T-cell (primary cell): ENCODE data around the gene TCF7L2. TPM values are rescaled to one million over a fixed set of nuclear protein-coding genes. Genes with fewer than 3 reads are reported as not detected.

Source experiments
- ATAC-seq, 4 experiments: fragments of 200-7000 bp in 3 of 4; fragments of 150-1000 bp in 1 of 4; cut with Tn5 transposase; replicated peaks in 1 of 4; 1 replicate in 3 of 4; 2 replicates in 1 of 4; pipeline ENCODE4 v1.10.0; 2021; ENCODE audit warnings: moderate library complexity in 3 of 4, mild to moderate bottlenecking in 2 of 4, moderate number of reproducible peaks in 1 of 4
- CTCF ChIA-PET, 2 donors: fragments of 300-600 bp; sonication (Branson Sonifier 250); formaldehyde crosslinking; loops; one replicate each; lab custom pipeline; 2022; ENCODE audit warnings: antibody characterized with exemption in 2 of 2; lab: Charles Lee
- POLR2A ChIA-PET, 2 donors: fragments of 300-600 bp; sonication (Branson Sonifier 250); formaldehyde crosslinking; loops; one replicate each; lab custom pipeline; 2022; ENCODE audit warnings: antibody characterized with exemption in 2 of 2; lab: Charles Lee
- DNase-seq, 35 experiments: peaks; one replicate each; pipeline versions ENCODE4 v3.0.0 to v3.0.0-alpha.2; 2013 to 2023
- H3K27ac ChIP-seq: one replicate; pipeline ENCODE4 v1.5.1; 2013; ENCODE audit warnings: low read length
- H3K27me3 ChIP-seq, 2 experiments: replicated peaks in 1 of 2; 1 replicate in 1 of 2; 2 replicates in 1 of 2; pipeline versions ENCODE4 v1.6.1 to v1.7.0; 2013; ENCODE audit warnings: low read length in 1 of 2, mixed read lengths in 1 of 2; ENCODE audit not compliant: control insufficient read depth in 2 of 2, insufficient read depth in 2 of 2; ENCODE audit errors: extremely low read depth in 1 of 2
- H3K36me3 ChIP-seq, 2 donors: 1 replicate in 1 of 2; 2 replicates in 1 of 2; pipeline versions ENCODE4 v1.6.1 to v1.7.0; 2013; ENCODE audit warnings: low read length in 1 of 2; ENCODE audit not compliant: control insufficient read depth in 2 of 2, insufficient read depth in 1 of 2; ENCODE audit errors: extremely low read depth in 1 of 2
- H3K4me1 ChIP-seq, 2 experiments: 1 replicate in 1 of 2; 2 replicates in 1 of 2; pipeline versions ENCODE4 v1.6.1 to v1.7.0; 2013; ENCODE audit warnings: low read length in 2 of 2, mixed read lengths in 1 of 2; ENCODE audit not compliant: insufficient read depth in 2 of 2, control insufficient read depth in 1 of 2; ENCODE audit errors: extremely low read depth in 1 of 2
- H3K4me3 ChIP-seq, 2 donors: 1 replicate in 1 of 2; 2 replicates in 1 of 2; pipeline versions ENCODE4 v1.5.1 to v1.7.0; 2013; ENCODE audit warnings: mild to moderate bottlenecking in 2 of 2, low read length in 1 of 2, moderate library complexity in 1 of 2; ENCODE audit not compliant: control insufficient read depth in 1 of 2; ENCODE audit errors: extremely low read depth in 1 of 2
- H3K9me3 ChIP-seq: 2 replicates; pipeline ENCODE4 v1.7.0; 2013
- H3K27ac Mint-ChIP-seq, 2 donors: one replicate each; pipeline ENCODE4 v1.8.0; 2020 to 2021; ENCODE audit warnings: mild to moderate bottlenecking in 2 of 2, mixed read lengths in 2 of 2
- H3K27me3 Mint-ChIP-seq, 2 donors: one replicate each; pipeline ENCODE4 v1.8.0; 2021 to 2022; ENCODE audit warnings: mixed read lengths in 2 of 2
- H3K36me3 Mint-ChIP-seq: one replicate; pipeline ENCODE4 v1.8.0; 2021; ENCODE audit warnings: mixed read lengths
- H3K4me1 Mint-ChIP-seq, 3 donors: one replicate each; pipeline ENCODE4 v1.8.0; 2020 to 2022; ENCODE audit warnings: mixed read lengths in 3 of 3, mild to moderate bottlenecking in 1 of 3
- H3K4me3 Mint-ChIP-seq, 3 donors: one replicate each; pipeline ENCODE4 v1.8.0; 2020 to 2022; ENCODE audit warnings: mild to moderate bottlenecking in 3 of 3, mixed read lengths in 3 of 3, moderate library complexity in 3 of 3
- H3K9me3 Mint-ChIP-seq, 3 donors: one replicate each; pipeline ENCODE4 v1.8.0; 2020 to 2022; ENCODE audit warnings: mixed read lengths in 3 of 3
- WGBS: methylation state at CpG from one replicate; pipeline ENCODE4 v1.1.5; 2013; ENCODE audit warnings: missing lambda C conversion rate; ENCODE audit not compliant: insufficient coverage; 5-methylcytosine and 5-hydroxymethylcytosine counted together
- total RNA-seq, 35 experiments: library from RNA in 6 of 35; stranded (reverse) in 6 of 35; fragments of 120-200 nt in 1 of 35; gene quantifications; one replicate each; pipeline versions ENCODE4 v1.2.1 to v1.2.4 and lab custom pipeline; 2013 to 2026

Gene TCF7L2
- total RNA-seq, 5 donors from 2014 or later (not counting 1 experiment from before 2014, with no cell fraction given), result 2.6 to 6.2 (median 3.3) TPM

- peaks cover 6% of the 10 kb centered on the region for H3K36me3 Mint-ChIP-seq
- no peak overlapping the region for H3K27ac Mint-ChIP-seq
- WGBS, result no CpG with 5 or more reads among the region's 4 CpGs
- DNase-seq (no peak), ATAC-seq (no peak)
- Histone ChIP-seq H3K4me3 (no peak overlapping the region), H3K36me3 (no peaks in the 10 kb centered on the region), H3K4me1 (peaks cover 15 to 25% of the 10 kb centered on the region in 2 experiments), H3K9me3 (no peaks in the 10 kb centered on the region), H3K27me3 (no peaks in the 10 kb centered on the region), H3K27ac (no peak overlapping the region)
- H3K27me3 Mint-ChIP-seq, result peaks cover 4 to 6% of the 10 kb centered on the region in 2 donors
- peaks cover 0 to 5% (median 0%) of the 10 kb centered on the region in 3 donors for H3K9me3 Mint-ChIP-seq
- POLR2A ChIA-PET, result no interaction called here
- H3K4me3 Mint-ChIP-seq, result no peak overlapping the region
- peaks cover 23 to 31% (median 24%) of the 10 kb centered on the region in 3 donors for H3K4me1 Mint-ChIP-seq
- CTCF ChIA-PET, result no interaction called here
These were observed 97.1 kb downstream of the TCF7L2 start for GRCh38 chr10:113047151-113047550.

GRCh38 chr10:113047605-113047962, 97.5 kb downstream of the TCF7L2 start:
- peaks cover 3% of the 10 kb centered on the region for H3K36me3 Mint-ChIP-seq
- H3K36me3 ChIP-seq, result no peaks in the 10 kb centered on the region
- 95% methylated on average over 4 of the region's 5 CpGs for WGBS
- CTCF ChIA-PET, result interaction anchor here in 1 of 2 donors (0.5 kb wide), 1 partner anchor 731 kb away, joined by 3 read pairs; no protein-coding TSS in a partner anchor
- H3K4me3 ChIP-seq, result no peak overlapping the region
- no peaks in the 10 kb centered on the region for H3K9me3 ChIP-seq
- POLR2A ChIA-PET, result no interaction called here
- no peak overlapping the region for H3K4me3 Mint-ChIP-seq
- peaks cover 0 to 5% (median 0%) of the 10 kb centered on the region in 3 donors for H3K9me3 Mint-ChIP-seq
- ATAC-seq (no peak), DNase-seq (no peak)
- H3K4me1 ChIP-seq, result peaks cover 15 to 28% of the 10 kb centered on the region in 2 experiments
- no peak overlapping the region for H3K27ac Mint-ChIP-seq
- no peak overlapping the region for H3K27ac ChIP-seq
- no peaks in the 10 kb centered on the region for H3K27me3 ChIP-seq
- H3K4me1 Mint-ChIP-seq, result peaks cover 24 to 33% (median 24%) of the 10 kb centered on the region in 3 donors
- H3K27me3 Mint-ChIP-seq, result peaks cover 4 to 7% of the 10 kb centered on the region in 2 donors

- Mint-ChIP-seq H3K36me3 (peaks cover 3% of the 10 kb centered on the region), H3K4me3 (no peak overlapping the region), H3K4me1 (peaks cover 24 to 33% (median 26%) of the 10 kb centered on the region in 3 donors), H3K27ac (no peak overlapping the region), H3K9me3 (peaks cover 0 to 5% (median 0%) of the 10 kb centered on the region in 3 donors), H3K27me3 (peaks cover 4 to 10% of the 10 kb centered on the region in 2 donors)
- no peak for ATAC-seq
- Histone ChIP-seq H3K27ac (no peak overlapping the region), H3K9me3 (no peaks in the 10 kb centered on the region), H3K4me3 (no peak overlapping the region), H3K27me3 (no peaks in the 10 kb centered on the region), H3K4me1 (peaks cover 15 to 28% of the 10 kb centered on the region in 2 experiments), H3K36me3 (no peaks in the 10 kb centered on the region)
- no peak for DNase-seq
- POLR2A ChIA-PET, result interaction anchor here in 1 of 2 donors (0.5 kb wide), 1 partner anchor 900 kb away, joined by 9 read pairs; no protein-coding TSS in a partner anchor
- CTCF ChIA-PET, result interaction anchor here in 1 of 2 donors (0.5 kb wide), 1 partner anchor 731 kb away, joined by 3 read pairs; no protein-coding TSS in a partner anchor
- WGBS, result 91% methylated on average over 4 of the region's 13 CpGs
These were observed 98.1 kb downstream of the TCF7L2 start for GRCh38 chr10:113047963-113048781.

DNA sequence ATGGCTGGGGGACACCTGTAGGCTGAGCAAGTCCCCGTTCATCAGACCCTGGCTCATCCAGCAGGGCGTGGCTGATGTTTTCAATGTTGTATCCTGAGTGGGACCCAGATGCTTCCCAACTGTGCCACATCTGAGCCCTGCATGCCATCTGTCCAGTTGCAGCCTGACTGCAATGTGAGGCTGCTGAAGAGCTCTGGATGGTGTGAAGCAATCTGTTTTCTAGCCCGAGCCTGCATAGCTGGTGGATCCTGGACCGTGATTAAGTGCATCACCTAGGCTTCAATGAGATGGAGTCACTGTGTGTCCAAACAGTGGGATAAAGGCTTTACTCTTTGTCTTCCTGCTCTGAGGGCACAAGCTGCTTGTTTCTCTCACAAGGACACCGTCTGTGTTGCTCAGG, 99.8 kb downstream of the TCF7L2 start:
- H3K27me3 ChIP-seq, result no peaks in the 10 kb centered on the region
- ChIA-PET CTCF (no interaction called here), POLR2A (no interaction called here)
- ATAC-seq (no peak), DNase-seq (no peak)
- no peak overlapping the region for H3K27ac ChIP-seq
- peaks cover 0 to 1% (median 0%) of the 10 kb centered on the region in 3 donors for H3K9me3 Mint-ChIP-seq
- H3K4me1 ChIP-seq, result peaks cover 15 to 28% of the 10 kb centered on the region in 2 experiments
- H3K4me1 Mint-ChIP-seq, result peaks cover 24 to 33% (median 26%) of the 10 kb centered on the region in 3 donors
- no peaks in the 10 kb centered on the region for H3K9me3 ChIP-seq
- peaks cover 0 to 10% of the 10 kb centered on the region in 2 donors for H3K27me3 Mint-ChIP-seq
- peaks cover 3% of the 10 kb centered on the region for H3K36me3 Mint-ChIP-seq
- 90% methylated on average over 5 of the region's 5 CpGs for WGBS
- no peak overlapping the region for H3K4me3 Mint-ChIP-seq
- no peak overlapping the region for H3K4me3 ChIP-seq
- no peak overlapping the region for H3K27ac Mint-ChIP-seq
- H3K36me3 ChIP-seq, result no peaks in the 10 kb centered on the region

DNA sequence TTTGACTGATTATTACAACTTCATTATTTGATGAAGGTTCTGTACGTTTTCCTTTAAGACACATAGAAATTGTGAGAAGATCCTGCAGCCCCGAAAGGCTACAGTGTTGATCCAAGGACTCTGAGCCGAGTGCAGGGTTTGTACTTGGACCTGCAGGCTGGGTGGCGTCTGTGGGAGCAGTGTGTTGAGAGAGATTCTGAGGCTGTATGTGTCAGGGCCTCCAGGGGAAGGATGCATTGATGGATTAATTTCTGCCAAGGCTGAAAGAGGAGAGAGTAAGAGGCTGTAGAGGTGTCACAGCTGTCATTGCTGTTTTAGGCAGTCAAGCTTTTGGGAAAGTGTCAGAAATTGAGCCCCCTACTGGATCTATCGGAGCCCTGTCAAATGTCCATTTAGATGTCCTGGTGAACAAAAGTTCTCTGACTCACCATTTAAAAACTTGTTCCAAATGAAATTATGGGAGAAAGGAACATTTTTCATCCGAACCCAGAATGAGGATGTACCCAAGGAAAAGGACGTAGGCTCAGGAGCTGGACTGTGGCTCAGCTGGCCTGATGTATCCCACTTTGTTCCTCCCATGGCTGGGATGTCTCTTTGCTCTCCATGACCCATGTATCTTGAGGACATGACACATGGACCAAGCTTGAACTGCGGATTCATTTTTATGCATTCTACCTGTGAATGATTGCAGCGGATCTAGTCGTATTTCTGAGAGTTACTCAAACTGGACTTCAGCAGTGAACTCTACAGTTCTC, 102.2 kb downstream of the TCF7L2 start:
- Mint-ChIP-seq H3K4me3 (no peak overlapping the region), H3K4me1 (peaks cover 24 to 33% (median 26%) of the 10 kb centered on the region in 3 donors), H3K36me3 (peaks cover 3% of the 10 kb centered on the region), H3K9me3 (no peaks in the 10 kb centered on the region), H3K27ac (no peak overlapping the region), H3K27me3 (peaks cover 0 to 10% of the 10 kb centered on the region in 2 donors)
- no peak overlapping the region for H3K4me3 ChIP-seq
- H3K9me3 ChIP-seq, result no peaks in the 10 kb centered on the region
- H3K4me1 ChIP-seq, result peaks cover 15 to 28% of the 10 kb centered on the region in 2 experiments
- no peak for ATAC-seq
- ChIA-PET CTCF (no interaction called here), POLR2A (no interaction called here)
- 93% methylated on average over 6 of the region's 10 CpGs for WGBS
- no peak for DNase-seq
- H3K27me3 ChIP-seq, result no peaks in the 10 kb centered on the region
- no peak overlapping the region for H3K27ac ChIP-seq
- peaks cover 0 to 2% of the 10 kb centered on the region in 2 donors for H3K36me3 ChIP-seq

DNA sequence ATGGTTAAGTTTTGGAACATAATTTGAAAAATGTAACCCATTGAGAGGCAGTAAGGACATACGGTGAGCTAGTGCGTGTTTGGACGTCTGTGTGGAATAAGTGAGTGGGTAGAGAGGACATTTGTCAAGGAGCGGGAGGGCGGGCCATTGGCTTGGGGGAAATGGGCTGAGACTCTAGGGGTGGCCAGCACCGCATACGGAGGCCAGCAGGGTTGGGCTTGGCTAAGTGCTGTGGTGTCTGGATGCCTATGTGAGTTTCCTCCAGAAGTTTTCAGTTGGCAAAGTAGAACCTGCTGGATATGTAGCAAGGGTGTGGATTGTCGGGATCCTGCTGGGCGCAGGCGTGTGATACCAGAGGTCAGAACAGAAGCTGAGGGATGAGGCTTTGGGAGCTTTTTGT, 103.0 kb downstream of the TCF7L2 start:
- ChIA-PET POLR2A (no interaction called here), CTCF (interaction anchor here in 1 of 2 donors (0.6 kb wide), 1 partner anchor 628 kb away, joined by 3 read pairs; no protein-coding TSS in a partner anchor)
- peaks cover 0 to 10% of the 10 kb centered on the region in 2 donors for H3K27me3 Mint-ChIP-seq
- no peak overlapping the region for H3K27ac ChIP-seq
- no peaks in the 10 kb centered on the region for H3K9me3 ChIP-seq
- 96% methylated on average over 10 of the region's 10 CpGs for WGBS
- H3K9me3 Mint-ChIP-seq, result no peaks in the 10 kb centered on the region
- H3K36me3 Mint-ChIP-seq, result peaks cover 3% of the 10 kb centered on the region
- DNase-seq (no peak), ATAC-seq (no peak)
- no peak overlapping the region for H3K4me3 ChIP-seq
- peaks cover 0 to 2% of the 10 kb centered on the region in 2 donors for H3K36me3 ChIP-seq
- peaks cover 24 to 33% (median 26%) of the 10 kb centered on the region in 3 donors for H3K4me1 Mint-ChIP-seq
- no peak overlapping the region for H3K27ac Mint-ChIP-seq
- peaks cover 15 to 28% of the 10 kb centered on the region in 2 experiments for H3K4me1 ChIP-seq
- no peak overlapping the region for H3K4me3 Mint-ChIP-seq
- H3K27me3 ChIP-seq, result no peaks in the 10 kb centered on the region
